ENCODE measurements around the gene COG6.

DNA sequence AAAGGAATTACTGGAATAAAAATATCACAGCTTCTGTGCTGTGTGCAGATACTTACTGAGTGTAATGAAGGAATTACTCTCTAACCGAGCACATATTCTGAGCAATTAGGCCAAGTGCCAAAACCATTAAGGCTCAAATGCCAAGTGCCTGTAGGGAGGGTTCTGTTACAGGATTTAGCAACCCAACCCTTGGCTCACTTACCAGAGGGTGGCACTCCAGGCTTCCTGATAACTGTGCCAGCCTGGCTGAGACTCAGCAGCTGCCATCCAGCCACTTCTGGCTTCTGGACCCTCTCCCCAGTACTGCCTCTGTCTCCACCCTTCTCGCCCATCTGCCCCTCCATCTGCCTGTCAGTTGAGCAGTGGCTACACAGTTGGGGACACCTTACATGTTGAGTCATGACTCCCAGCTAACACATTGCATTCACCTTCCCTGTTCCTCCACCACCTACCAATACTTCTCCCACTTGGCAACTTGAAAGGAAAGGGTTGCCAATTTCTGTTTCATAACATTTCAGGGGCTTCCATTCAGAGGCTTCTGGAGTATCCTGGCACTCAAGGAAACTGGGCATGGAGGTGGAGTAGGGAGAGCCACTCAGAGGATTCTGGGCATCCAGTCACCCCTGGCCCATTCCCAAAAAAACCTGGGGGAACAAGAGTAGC is 110.5 kb downstream of the COG6 start:
- TF ChIP-seq POLR2A (IDR thresholded peaks at IDR 0.05) (no peak), CTCF (IDR thresholded peaks at IDR 0.05) (peak; percentile 18 to 66 (median 45))

All from tibial nerve (tissue), 3 donors.